UCSD-AML1 (cell line): ENCODE data around the gene DRD4.
A peak's percentile ranks its signal among the peaks of the same experiment; 100 is the strongest.

Experiments used
- DNase-seq: peaks from one replicate; lab custom pipeline; 2025; ENCODE audit not compliant: unreplicated experiment; lab: John Stamatoyannopoulos, UW

Gene DRD4

GRCh38 chr11:609341-609811, 27.7 kb upstream of the DRD4 start:
- no peak for DNase-seq

- no peak for DNase-seq
These were observed 26.8 kb upstream of the DRD4 start for GRCh38 chr11:610146-610801.

- DNase-seq, result no peak
These were observed 25.8 kb upstream of the DRD4 start for GRCh38 chr11:611001-611996.

GRCh38 chr11:612201-612960, 24.7 kb upstream of the DRD4 start:
- DNase-seq, result peak; percentile 42

- no peak for DNase-seq
These were observed 24.1 kb upstream of the DRD4 start for GRCh38 chr11:612961-613300.

- no peak for DNase-seq
These were observed 23.6 kb upstream of the DRD4 start for GRCh38 chr11:613369-613968.

GRCh38 chr11:614021-614622, 22.9 kb upstream of the DRD4 start:
- DNase-seq, result no peak

- no peak for DNase-seq
These were observed 22.2 kb upstream of the DRD4 start for GRCh38 chr11:614623-615503.

- DNase-seq, result peak; percentile 96
These were observed 21.4 kb upstream of the DRD4 start, which contains the start of gene IRF7 for GRCh38 chr11:615504-616319. TSS of gene IRF7 (minus strand) at chr11:615950. CDS start at chr11:615364, 586 bp downstream.

GRCh38 chr11:616320-617198, 20.5 kb upstream of the DRD4 start:
- peak; percentile 33 for DNase-seq

- no peak for DNase-seq
These were observed 19.7 kb upstream of the DRD4 start for GRCh38 chr11:617199-617911.

GRCh38 chr11:617912-618682, 19.0 kb upstream of the DRD4 start:
- no peak for DNase-seq

- no peak for DNase-seq
These were observed 18.0 kb upstream of the DRD4 start for GRCh38 chr11:618856-619627.

- DNase-seq, result no peak
These were observed 17.4 kb upstream of the DRD4 start for GRCh38 chr11:619628-620050.

- no peak for DNase-seq
These were observed 16.9 kb upstream of the DRD4 start for GRCh38 chr11:620201-620600.
